DND-41 (cell line): ENCODE measurements around the gene IAPP.

Experiments
- CTCF ChIP-seq: IDR thresholded peaks from 2 replicates; pipeline ENCODE4 v1.5.1; 2012; ENCODE audit warnings: borderline replicate concordance, low read length, moderate library complexity, mild to moderate bottlenecking; ENCODE audit not compliant: poor library complexity, severe bottlenecking; ENCODE audit errors: extremely low read depth
- EZH2 ChIP-seq: IDR thresholded peaks from 3 replicates; pipeline ENCODE4 v1.6.1; 2012; ENCODE audit warnings: borderline replicate concordance, low read depth, mild to moderate bottlenecking, moderate library complexity, low read length, inconsistent platforms; ENCODE audit not compliant: severe bottlenecking

GRCh38 chr12:21339921-21340320 lies 32.8 kb upstream of the IAPP start:
- no peak for TF ChIP-seq CTCF
- no peak for TF ChIP-seq EZH2
